ENCODE data around the gene LLPH.

The LLPH gene

DNA sequence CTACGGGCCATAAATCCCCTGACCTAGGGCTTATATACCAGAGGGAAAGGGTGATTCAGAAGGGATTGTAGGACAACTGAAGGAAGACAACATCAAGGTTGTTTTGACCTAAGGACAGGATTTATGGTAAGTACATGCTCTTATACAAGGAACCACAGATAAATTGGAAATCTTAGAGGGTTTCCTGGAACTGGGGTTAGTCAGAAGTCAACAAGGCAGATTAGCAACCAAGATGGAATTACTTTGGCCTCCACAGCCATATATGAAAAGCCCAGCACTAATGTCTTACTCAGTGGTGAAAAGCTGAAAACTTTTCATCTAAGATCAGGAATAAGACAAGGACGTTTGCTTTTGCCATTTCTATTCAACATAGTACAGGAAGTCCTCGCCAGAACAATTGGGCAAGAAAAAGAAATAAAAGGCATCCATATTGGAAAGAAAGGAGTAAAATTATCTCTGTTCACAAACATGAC lies 33.8 kb upstream of the LLPH start:
- TF ChIP-seq, protein P1, sequence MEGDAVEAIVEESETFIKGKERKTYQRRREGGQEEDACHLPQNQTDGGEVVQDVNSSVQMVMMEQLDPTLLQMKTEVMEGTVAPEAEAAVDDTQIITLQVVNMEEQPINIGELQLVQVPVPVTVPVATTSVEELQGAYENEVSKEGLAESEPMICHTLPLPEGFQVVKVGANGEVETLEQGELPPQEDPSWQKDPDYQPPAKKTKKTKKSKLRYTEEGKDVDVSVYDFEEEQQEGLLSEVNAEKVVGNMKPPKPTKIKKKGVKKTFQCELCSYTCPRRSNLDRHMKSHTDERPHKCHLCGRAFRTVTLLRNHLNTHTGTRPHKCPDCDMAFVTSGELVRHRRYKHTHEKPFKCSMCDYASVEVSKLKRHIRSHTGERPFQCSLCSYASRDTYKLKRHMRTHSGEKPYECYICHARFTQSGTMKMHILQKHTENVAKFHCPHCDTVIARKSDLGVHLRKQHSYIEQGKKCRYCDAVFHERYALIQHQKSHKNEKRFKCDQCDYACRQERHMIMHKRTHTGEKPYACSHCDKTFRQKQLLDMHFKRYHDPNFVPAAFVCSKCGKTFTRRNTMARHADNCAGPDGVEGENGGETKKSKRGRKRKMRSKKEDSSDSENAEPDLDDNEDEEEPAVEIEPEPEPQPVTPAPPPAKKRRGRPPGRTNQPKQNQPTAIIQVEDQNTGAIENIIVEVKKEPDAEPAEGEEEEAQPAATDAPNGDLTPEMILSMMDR (IDR thresholded peaks at IDR 0.05): no peak

GRCh38 chr12:66163289-66163688 lies 32.7 kb upstream of the LLPH start:
- TF ChIP-seq, protein P1 (IDR thresholded peaks at IDR 0.05): no peak

DNA sequence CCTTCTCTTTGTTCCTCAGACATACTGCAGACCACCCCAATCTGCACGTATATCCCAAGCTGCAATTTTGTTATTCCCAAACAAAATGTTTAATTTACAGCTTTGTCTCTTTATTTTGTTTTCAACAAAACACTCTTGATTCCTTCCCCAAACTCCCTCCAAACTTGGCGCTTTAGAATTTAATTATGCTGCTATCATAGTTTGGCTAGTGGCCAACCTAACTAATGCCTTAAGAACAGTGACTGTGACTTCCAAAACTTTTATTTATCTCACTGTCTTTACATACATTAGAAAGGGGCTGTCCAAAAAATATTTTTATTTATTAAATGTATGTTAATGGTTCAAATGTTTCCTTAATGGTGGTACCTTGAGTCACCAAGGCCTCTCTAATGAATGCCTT lies 32.2 kb upstream of the LLPH start:
- TF ChIP-seq, protein P1 (IDR thresholded peaks at IDR 0.05): no peak

GRCh38 chr12:66160704-66161103 lies 30.2 kb upstream of the LLPH start:
- TF ChIP-seq, protein P1 (IDR thresholded peaks at IDR 0.05): no peak

DNA sequence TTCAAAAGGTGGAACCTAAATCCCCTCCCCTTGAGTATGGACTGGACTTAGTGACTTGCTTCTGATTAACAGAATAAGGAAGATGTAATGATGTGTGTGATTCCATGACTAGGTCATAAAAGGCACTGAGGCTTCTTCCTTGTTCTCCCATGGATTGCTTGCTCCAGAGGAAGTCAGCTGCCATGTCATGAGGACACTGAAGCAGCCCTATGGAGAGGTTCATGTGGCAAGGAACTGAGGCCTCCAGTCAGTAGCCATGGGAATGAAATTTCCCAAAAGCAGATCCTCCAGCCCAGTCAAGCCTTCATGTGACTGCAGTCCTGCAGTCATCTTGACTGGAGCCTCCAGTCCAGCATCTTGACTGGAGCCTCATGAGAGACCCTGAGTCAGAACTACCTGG lies 28.6 kb upstream of the LLPH start:
- TF ChIP-seq, protein P1 (IDR thresholded peaks at IDR 0.05): no peak

DNA sequence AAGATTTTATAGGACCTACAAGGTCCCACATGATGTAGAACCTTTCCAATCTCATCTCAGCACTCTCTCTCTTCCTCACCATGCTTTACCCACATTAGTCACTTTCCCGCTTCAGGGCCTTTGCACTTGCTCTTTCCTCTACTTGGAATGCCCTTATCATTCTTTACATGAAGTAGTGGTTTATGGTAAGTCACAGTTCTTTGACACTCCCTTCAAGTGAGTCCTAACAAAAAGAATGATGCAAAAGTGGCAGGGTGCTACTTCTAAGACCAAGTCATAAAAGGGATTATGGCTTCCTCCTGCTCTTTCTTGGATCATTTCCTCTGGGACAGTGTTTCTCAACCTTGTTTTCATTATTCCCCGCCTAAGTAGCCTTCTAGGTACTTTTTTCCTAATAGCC lies 26.1 kb upstream of the LLPH start:
- TF ChIP-seq, protein P1 (IDR thresholded peaks at IDR 0.05): no peak

DNA sequence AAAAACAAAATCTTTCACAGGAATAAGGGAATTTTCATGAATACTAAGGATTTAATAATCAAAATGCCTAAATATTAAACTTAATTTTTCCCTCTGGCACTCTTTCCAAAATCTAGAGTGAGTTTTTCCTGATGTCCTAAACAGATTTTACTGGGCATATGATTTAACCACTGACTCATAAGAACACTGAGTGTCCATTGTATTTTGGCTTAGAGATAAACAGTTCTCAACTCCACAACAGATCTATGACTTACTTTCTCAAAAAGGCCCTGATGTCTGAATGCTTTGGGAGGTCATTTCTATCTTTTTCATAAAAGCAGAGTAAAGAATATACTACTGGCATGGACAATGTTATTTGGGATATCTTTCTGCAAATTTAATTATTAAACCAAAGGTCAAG lies 24.2 kb upstream of the LLPH start:
- TF ChIP-seq, protein P1 (IDR thresholded peaks at IDR 0.05): no peak

GRCh38 chr12:66152732-66153131 lies 22.2 kb upstream of the LLPH start:
- TF ChIP-seq, protein P1 (IDR thresholded peaks at IDR 0.05): no peak

All from LNCAP (cell line).